Karpas-422 (cell line): ENCODE measurements around the gene SKAP1. TPM values are rescaled to one million over a fixed set of nuclear protein-coding genes. Genes with fewer than 3 reads are reported as not detected.

Experiments
- DNase-seq: peaks from one replicate; pipeline ENCODE4 v3.0.0-alpha.2; 2015
- H2AFZ ChIP-seq: fragments of 200-600 bp; sonication (generic); 2 replicates; pipeline ENCODE4 v1.6.1; 2014; ENCODE audit warnings: antibody characterized with exemption, low read length, mixed read lengths
- H3K27ac ChIP-seq: fragments of 200-600 bp; sonication (generic); 2 replicates; pipeline ENCODE4 v1.5.1; 2014; ENCODE audit warnings: mild to moderate bottlenecking, low read length, moderate library complexity
- H3K27me3 ChIP-seq: fragments of 200-600 bp; sonication (generic); 2 replicates; pipeline ENCODE4 v1.6.1; 2014; ENCODE audit warnings: low read length, mixed read lengths
- H3K36me3 ChIP-seq: fragments of 200-600 bp; sonication (generic); 2 replicates; pipeline ENCODE4 v1.6.1; 2014; ENCODE audit warnings: low read length, mixed read lengths; ENCODE audit not compliant: insufficient read depth
- H3K4me1 ChIP-seq: fragments of 200-600 bp; sonication (generic); 2 replicates; pipeline ENCODE4 v1.6.1; 2014; ENCODE audit warnings: mild to moderate bottlenecking, low read length, mixed read lengths
- H3K4me2 ChIP-seq: fragments of 200-600 bp; sonication (generic); 2 replicates; pipeline ENCODE4 v1.6.1; 2014; ENCODE audit warnings: low read length, low read depth, mild to moderate bottlenecking; ENCODE audit not compliant: poor library complexity, severe bottlenecking
- H3K4me3 ChIP-seq: fragments of 200-600 bp; sonication (generic); 2 replicates; pipeline ENCODE4 v1.5.1; 2014; ENCODE audit warnings: mild to moderate bottlenecking, antibody characterized with exemption, low read length, mixed read lengths
- H3K79me2 ChIP-seq: fragments of 200-600 bp; sonication (generic); 2 replicates; pipeline ENCODE4 v1.6.1; 2014; ENCODE audit warnings: mild to moderate bottlenecking, low read length, mixed read lengths
- H3K9ac ChIP-seq: fragments of 200-600 bp; sonication (generic); 2 replicates; pipeline ENCODE4 v1.6.0; 2014; ENCODE audit warnings: low read length
- H3K9me2 ChIP-seq: fragments of 200-600 bp; sonication (generic), shearing (Covaris generic); replicated peaks from 2 replicates; pipeline ENCODE4 v1.6.0; 2014; ENCODE audit warnings: mild to moderate bottlenecking, low read length, moderate library complexity; ENCODE audit not compliant: insufficient read depth
- H3K9me3 ChIP-seq: fragments of 300-700, 200-600 bp; sonication (generic); 2 replicates; pipeline ENCODE4 v1.6.1; 2014; ENCODE audit warnings: low read length, mixed read lengths
- H4K20me1 ChIP-seq: fragments of 200-600 bp; sonication (generic); 2 replicates; pipeline ENCODE4 v1.6.1; 2014; ENCODE audit warnings: mild to moderate bottlenecking, antibody characterized with exemption, low read length, low read depth; ENCODE audit not compliant: insufficient read depth
- total RNA-seq: library from RNA; depleted of rRNA; stranded (reverse); fragments of >200 nt; shearing (Covaris generic); gene quantifications from 2 replicates; pipeline ENCODE4 v1.2.3, GENCODE V29; 2014; ENCODE audit warnings: low replicate concordance

The SKAP1 gene
- total RNA-seq, 1 experiment from 2014 or later, result 1.2 TPM

- no peaks in the 10 kb centered on the region for H4K20me1 ChIP-seq
- H3K4me2 ChIP-seq, result no peak overlapping the region
- no peaks in the 10 kb centered on the region for H3K4me1 ChIP-seq
- DNase-seq, result no peak
- no peak overlapping the region for H3K9ac ChIP-seq
- no peak overlapping the region for H3K27ac ChIP-seq
- H3K9me2 ChIP-seq, result no peaks in the 10 kb centered on the region
- no peaks in the 10 kb centered on the region for H3K27me3 ChIP-seq
- H2AFZ ChIP-seq, result no peak overlapping the region
- no peaks in the 10 kb centered on the region for H3K9me3 ChIP-seq
- no peaks in the 10 kb centered on the region for H3K36me3 ChIP-seq
- H3K4me3 ChIP-seq, result no peak overlapping the region
- H3K79me2 ChIP-seq, result no peaks in the 10 kb centered on the region
Measured at GRCh38 chr17:48262982-48263730, 166.9 kb downstream of the SKAP1 start.

GRCh38 chr17:48261297-48261880, 168.6 kb downstream of the SKAP1 start:
- no peak overlapping the region for H3K4me2 ChIP-seq
- H3K36me3 ChIP-seq, result no peaks in the 10 kb centered on the region
- no peaks in the 10 kb centered on the region for H3K9me3 ChIP-seq
- no peak overlapping the region for H3K4me3 ChIP-seq
- H3K79me2 ChIP-seq, result no peaks in the 10 kb centered on the region
- no peak overlapping the region for H3K27ac ChIP-seq
- no peaks in the 10 kb centered on the region for H4K20me1 ChIP-seq
- no peaks in the 10 kb centered on the region for H3K27me3 ChIP-seq
- H3K9me2 ChIP-seq, result no peaks in the 10 kb centered on the region
- H3K9ac ChIP-seq, result no peak overlapping the region
- DNase-seq, result peak; percentile 76
- no peak overlapping the region for H2AFZ ChIP-seq
- no peaks in the 10 kb centered on the region for H3K4me1 ChIP-seq

GRCh38 chr17:48259694-48260291, 170.2 kb downstream of the SKAP1 start:
- Histone ChIP-seq H3K27me3 (no peaks in the 10 kb centered on the region), H3K9me3 (no peaks in the 10 kb centered on the region), H3K4me2 (no peak overlapping the region), H3K4me1 (no peaks in the 10 kb centered on the region), H3K4me3 (no peak overlapping the region), H3K36me3 (no peaks in the 10 kb centered on the region), H3K9me2 (no peaks in the 10 kb centered on the region), H2AFZ (no peak overlapping the region), H3K79me2 (no peaks in the 10 kb centered on the region), H3K27ac (no peak overlapping the region), H3K9ac (no peak overlapping the region), H4K20me1 (no peaks in the 10 kb centered on the region)
- DNase-seq, result no peak

- Histone ChIP-seq H3K27me3 (no peaks in the 10 kb centered on the region), H3K4me2 (no peak overlapping the region), H3K9me3 (no peaks in the 10 kb centered on the region), H3K79me2 (no peaks in the 10 kb centered on the region), H3K9ac (no peak overlapping the region), H3K36me3 (no peaks in the 10 kb centered on the region), H2AFZ (no peak overlapping the region), H4K20me1 (no peaks in the 10 kb centered on the region), H3K9me2 (no peaks in the 10 kb centered on the region), H3K27ac (no peak overlapping the region), H3K4me1 (no peaks in the 10 kb centered on the region), H3K4me3 (no peak overlapping the region)
- DNase-seq, result no peak
Measured at GRCh38 chr17:48258331-48258730, 171.7 kb downstream of the SKAP1 start.

GRCh38 chr17:48255759-48256158, 174.3 kb downstream of the SKAP1 start:
- Histone ChIP-seq H3K27ac (no peak overlapping the region), H2AFZ (no peak overlapping the region), H3K27me3 (no peaks in the 10 kb centered on the region), H3K36me3 (no peaks in the 10 kb centered on the region), H3K4me3 (no peak overlapping the region), H3K4me1 (no peaks in the 10 kb centered on the region), H3K9me2 (no peaks in the 10 kb centered on the region), H3K9me3 (no peaks in the 10 kb centered on the region), H3K79me2 (no peaks in the 10 kb centered on the region), H3K9ac (no peak overlapping the region), H3K4me2 (no peak overlapping the region), H4K20me1 (no peaks in the 10 kb centered on the region)
- no peak for DNase-seq

GRCh38 chr17:48254896-48255295, 175.1 kb downstream of the SKAP1 start:
- Histone ChIP-seq H2AFZ (no peak overlapping the region), H3K9me3 (no peaks in the 10 kb centered on the region), H3K36me3 (no peaks in the 10 kb centered on the region), H3K27me3 (no peaks in the 10 kb centered on the region), H3K79me2 (no peaks in the 10 kb centered on the region), H3K9ac (no peak overlapping the region), H3K27ac (no peak overlapping the region), H4K20me1 (no peaks in the 10 kb centered on the region), H3K4me3 (no peak overlapping the region), H3K4me1 (no peaks in the 10 kb centered on the region), H3K9me2 (no peaks in the 10 kb centered on the region), H3K4me2 (no peak overlapping the region)
- DNase-seq, result peak; percentile 42

- no peak overlapping the region for H3K27ac ChIP-seq
Measured at GRCh38 chr17:48253975-48254374, 176.0 kb downstream of the SKAP1 start.

GRCh38 chr17:48251950-48252349, 178.1 kb downstream of the SKAP1 start:
- no peaks in the 10 kb centered on the region for H3K9me3 ChIP-seq
- H2AFZ ChIP-seq, result no peak overlapping the region
- H3K79me2 ChIP-seq, result no peaks in the 10 kb centered on the region
- H3K36me3 ChIP-seq, result no peaks in the 10 kb centered on the region
- no peaks in the 10 kb centered on the region for H3K27me3 ChIP-seq
- no peaks in the 10 kb centered on the region for H3K9me2 ChIP-seq
- H4K20me1 ChIP-seq, result no peaks in the 10 kb centered on the region
- H3K9ac ChIP-seq, result no peak overlapping the region
- H3K4me3 ChIP-seq, result no peak overlapping the region
- H3K4me1 ChIP-seq, result no peaks in the 10 kb centered on the region
- no peak overlapping the region for H3K27ac ChIP-seq
- no peak overlapping the region for H3K4me2 ChIP-seq
- no peak for DNase-seq

More at GRCh38 chr17:48253975-48254374, 176.0 kb downstream of the SKAP1 start:
- Histone ChIP-seq H3K9me2 (no peaks in the 10 kb centered on the region), H3K36me3 (no peaks in the 10 kb centered on the region), H4K20me1 (no peaks in the 10 kb centered on the region), H3K4me1 (no peaks in the 10 kb centered on the region), H3K9ac (no peak overlapping the region), H2AFZ (no peak overlapping the region), H3K79me2 (no peaks in the 10 kb centered on the region), H3K27me3 (no peaks in the 10 kb centered on the region), H3K4me3 (no peak overlapping the region), H3K9me3 (no peaks in the 10 kb centered on the region), H3K4me2 (no peak overlapping the region)
- DNase-seq, result no peak
